Nucleus accumbens (tissue), 56 donors: ENCODE results near the gene SND1.

Experiments
- DNase-seq, 56 donors: peaks; one replicate each; lab custom pipeline; 2025; lab: John Stamatoyannopoulos, UW

SND1 gene

GRCh38 chr7:128053023-128053422 lies 401.0 kb downstream of the SND1 start:
- DNase-seq: no peak

GRCh38 chr7:128053991-128054390 lies 402.0 kb downstream of the SND1 start:
- DNase-seq: no peak

GRCh38 chr7:128054511-128054910 lies 402.5 kb downstream of the SND1 start:
- DNase-seq: no peak

GRCh38 chr7:128055637-128056036 lies 403.6 kb downstream of the SND1 start:
- no peak for DNase-seq

- DNase-seq: no peak
Observed at GRCh38 chr7:128056901-128057300, 404.9 kb downstream of the SND1 start.

- no peak for DNase-seq
Observed at GRCh38 chr7:128057909-128058308, 405.9 kb downstream of the SND1 start.

GRCh38 chr7:128059143-128059988 lies 407.4 kb downstream of the SND1 start:
- no peak for DNase-seq

GRCh38 chr7:128060018-128060417 lies 408.0 kb downstream of the SND1 start:
- peak in 3 of 56 donors; percentile 11 to 16 (median 15) for DNase-seq

GRCh38 chr7:128063088-128063487 lies 411.1 kb downstream of the SND1 start:
- DNase-seq: peak in 1 of 56 donors; percentile 43

- no peak for DNase-seq
Observed at GRCh38 chr7:128065872-128066271, 413.9 kb downstream of the SND1 start.

GRCh38 chr7:128066395-128066794 lies 414.4 kb downstream of the SND1 start:
- no peak for DNase-seq

- DNase-seq: no peak
Observed at GRCh38 chr7:128066858-128067257, 414.9 kb downstream of the SND1 start.

- DNase-seq: no peak
Observed at GRCh38 chr7:128067983-128068382, 416.0 kb downstream of the SND1 start.

GRCh38 chr7:128068785-128069184 lies 416.8 kb downstream of the SND1 start:
- DNase-seq: no peak

- no peak for DNase-seq
Observed at GRCh38 chr7:128069373-128070364, 417.7 kb downstream of the SND1 start.

- no peak for DNase-seq
Observed at GRCh38 chr7:128071376-128071775, 419.4 kb downstream of the SND1 start.

- no peak for DNase-seq
Observed at GRCh38 chr7:128071801-128072200, 419.8 kb downstream of the SND1 start.

- DNase-seq: no peak
Observed at GRCh38 chr7:128073671-128074310, 421.8 kb downstream of the SND1 start.

GRCh38 chr7:128074336-128074735 lies 422.3 kb downstream of the SND1 start:
- DNase-seq: no peak

GRCh38 chr7:128074736-128075135 lies 422.7 kb downstream of the SND1 start:
- DNase-seq: no peak
